Measurements from ENCODE around the gene SPATA25.

Gene SPATA25

GRCh38 chr20:45896641-45897161, 9.3 kb upstream of the SPATA25 start:
- no peak for DNase-seq (ENCODE audit: low read depth)
- TF ChIP-seq MYC (IDR thresholded peaks at IDR 0.05; ENCODE audit: low read depth, low read length) (no peak), POLR2A (IDR thresholded peaks at IDR 0.05; ENCODE audit: extremely low read depth, insufficient read length) (no peak)
- TF ChIP-seq, protein P1, sequence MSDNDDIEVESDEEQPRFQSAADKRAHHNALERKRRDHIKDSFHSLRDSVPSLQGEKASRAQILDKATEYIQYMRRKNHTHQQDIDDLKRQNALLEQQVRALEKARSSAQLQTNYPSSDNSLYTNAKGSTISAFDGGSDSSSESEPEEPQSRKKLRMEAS (IDR thresholded peaks at IDR 0.05; ENCODE audit: low read depth, low read length): no peak
- TF ChIP-seq, protein P2, sequence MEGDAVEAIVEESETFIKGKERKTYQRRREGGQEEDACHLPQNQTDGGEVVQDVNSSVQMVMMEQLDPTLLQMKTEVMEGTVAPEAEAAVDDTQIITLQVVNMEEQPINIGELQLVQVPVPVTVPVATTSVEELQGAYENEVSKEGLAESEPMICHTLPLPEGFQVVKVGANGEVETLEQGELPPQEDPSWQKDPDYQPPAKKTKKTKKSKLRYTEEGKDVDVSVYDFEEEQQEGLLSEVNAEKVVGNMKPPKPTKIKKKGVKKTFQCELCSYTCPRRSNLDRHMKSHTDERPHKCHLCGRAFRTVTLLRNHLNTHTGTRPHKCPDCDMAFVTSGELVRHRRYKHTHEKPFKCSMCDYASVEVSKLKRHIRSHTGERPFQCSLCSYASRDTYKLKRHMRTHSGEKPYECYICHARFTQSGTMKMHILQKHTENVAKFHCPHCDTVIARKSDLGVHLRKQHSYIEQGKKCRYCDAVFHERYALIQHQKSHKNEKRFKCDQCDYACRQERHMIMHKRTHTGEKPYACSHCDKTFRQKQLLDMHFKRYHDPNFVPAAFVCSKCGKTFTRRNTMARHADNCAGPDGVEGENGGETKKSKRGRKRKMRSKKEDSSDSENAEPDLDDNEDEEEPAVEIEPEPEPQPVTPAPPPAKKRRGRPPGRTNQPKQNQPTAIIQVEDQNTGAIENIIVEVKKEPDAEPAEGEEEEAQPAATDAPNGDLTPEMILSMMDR (IDR thresholded peaks at IDR 0.05; ENCODE audit: low read depth, low read length): no peak
- no peak overlapping the region for H3K4me3 ChIP-seq (ENCODE audit: low read depth, low read length)

DNA sequence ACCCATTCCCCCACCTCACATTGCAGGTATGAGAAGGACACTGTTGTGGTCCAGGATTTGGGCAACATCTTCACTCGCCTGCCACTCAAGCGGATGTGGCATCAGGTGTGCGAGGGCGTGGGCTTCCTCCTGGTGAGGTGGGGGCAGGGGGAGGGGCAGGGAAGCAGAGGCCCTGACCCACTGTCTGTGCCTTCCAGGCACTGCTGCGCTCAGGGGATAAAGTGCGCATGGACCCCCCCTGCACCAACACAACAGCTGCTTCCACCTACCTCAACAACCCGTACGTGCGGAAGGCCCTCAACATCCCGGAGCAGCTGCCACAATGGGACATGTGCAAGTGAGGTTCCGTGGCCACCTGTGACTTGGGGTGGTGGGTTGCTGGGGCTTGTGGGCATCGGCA, 7.4 kb upstream of the SPATA25 start:
- H3K4me3 ChIP-seq (ENCODE audit: low read depth, low read length): no peak overlapping the region
- TF ChIP-seq, protein P1 (IDR thresholded peaks at IDR 0.05; ENCODE audit: low read depth, low read length): no peak
- peak; percentile 14 for TF ChIP-seq POLR2A (IDR thresholded peaks at IDR 0.05; ENCODE audit: extremely low read depth, insufficient read length)
- no peak for DNase-seq (ENCODE audit: low read depth)

- no peak for DNase-seq (ENCODE audit: low read depth)
- H3K4me3 ChIP-seq (ENCODE audit: low read depth, low read length): no peak overlapping the region
- TF ChIP-seq MYC (IDR thresholded peaks at IDR 0.05; ENCODE audit: low read depth, low read length): no peak
- TF ChIP-seq, protein P2 (IDR thresholded peaks at IDR 0.05; ENCODE audit: low read depth, low read length): no peak
- TF ChIP-seq, protein P1 (IDR thresholded peaks at IDR 0.05; ENCODE audit: low read depth, low read length): no peak
- no peak for TF ChIP-seq POLR2A (IDR thresholded peaks at IDR 0.05; ENCODE audit: extremely low read depth, insufficient read length)
These were observed 6.4 kb upstream of the SPATA25 start for GRCh38 chr20:45893831-45894230.

DNA sequence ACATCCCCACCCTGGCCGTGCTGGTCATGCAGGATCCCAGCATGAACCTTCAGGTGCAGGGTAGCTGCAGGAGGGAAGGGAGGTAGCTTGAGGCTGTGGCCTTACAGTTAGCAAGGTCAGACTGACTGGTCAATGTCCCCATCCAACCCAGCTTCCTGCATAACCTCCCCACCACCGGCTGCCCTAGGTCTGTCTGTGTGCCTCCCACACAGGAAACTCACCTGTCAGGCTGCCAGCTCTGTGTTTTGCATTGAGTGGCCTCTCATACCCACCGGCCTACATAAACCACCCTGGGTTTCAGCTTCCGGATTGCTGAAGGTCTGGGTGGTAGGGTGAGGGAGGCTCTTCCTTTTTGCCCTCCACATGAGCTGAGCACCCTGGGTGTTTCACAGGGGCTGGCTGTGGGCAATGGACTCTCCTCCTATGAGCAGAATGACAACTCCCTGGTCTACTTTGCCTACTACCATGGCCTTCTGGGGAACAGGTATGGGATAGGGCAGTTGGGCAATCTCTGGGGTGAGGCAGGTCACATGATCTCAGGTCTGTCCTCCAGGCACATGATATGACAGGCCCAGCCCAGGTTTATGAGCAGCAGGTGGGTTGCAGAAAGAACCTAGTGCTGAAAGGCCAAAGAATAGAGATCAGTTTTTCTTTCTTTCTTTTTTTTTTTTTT, 5.5 kb upstream of the SPATA25 start:
- peak overlapping the region; percentile 74 for H3K4me3 ChIP-seq (ENCODE audit: low read depth, low read length)
- peak; percentile 44 for DNase-seq (ENCODE audit: low read depth)
- no peak for TF ChIP-seq POLR2A (IDR thresholded peaks at IDR 0.05; ENCODE audit: extremely low read depth, insufficient read length)

GRCh38 chr20:45892049-45892825, 4.8 kb upstream of the SPATA25 start:
- peak; percentile 72 for DNase-seq (ENCODE audit: low read depth)
- peak overlapping the region; percentile 74 for H3K4me3 ChIP-seq (ENCODE audit: low read depth, low read length)
- TF ChIP-seq MYC (IDR thresholded peaks at IDR 0.05; ENCODE audit: low read depth, low read length) (0 out of 2 replicates have a peak, but pooled peaks have one; percentile 3), POLR2A (IDR thresholded peaks at IDR 0.05; ENCODE audit: extremely low read depth, insufficient read length) (peak; percentile 10)
- TF ChIP-seq, protein P1 (IDR thresholded peaks at IDR 0.05; ENCODE audit: low read depth, low read length): no peak; the same call in 1 of the 2 replicates
- TF ChIP-seq, protein P2 (IDR thresholded peaks at IDR 0.05; ENCODE audit: low read depth, low read length): peak; percentile 23

DNA sequence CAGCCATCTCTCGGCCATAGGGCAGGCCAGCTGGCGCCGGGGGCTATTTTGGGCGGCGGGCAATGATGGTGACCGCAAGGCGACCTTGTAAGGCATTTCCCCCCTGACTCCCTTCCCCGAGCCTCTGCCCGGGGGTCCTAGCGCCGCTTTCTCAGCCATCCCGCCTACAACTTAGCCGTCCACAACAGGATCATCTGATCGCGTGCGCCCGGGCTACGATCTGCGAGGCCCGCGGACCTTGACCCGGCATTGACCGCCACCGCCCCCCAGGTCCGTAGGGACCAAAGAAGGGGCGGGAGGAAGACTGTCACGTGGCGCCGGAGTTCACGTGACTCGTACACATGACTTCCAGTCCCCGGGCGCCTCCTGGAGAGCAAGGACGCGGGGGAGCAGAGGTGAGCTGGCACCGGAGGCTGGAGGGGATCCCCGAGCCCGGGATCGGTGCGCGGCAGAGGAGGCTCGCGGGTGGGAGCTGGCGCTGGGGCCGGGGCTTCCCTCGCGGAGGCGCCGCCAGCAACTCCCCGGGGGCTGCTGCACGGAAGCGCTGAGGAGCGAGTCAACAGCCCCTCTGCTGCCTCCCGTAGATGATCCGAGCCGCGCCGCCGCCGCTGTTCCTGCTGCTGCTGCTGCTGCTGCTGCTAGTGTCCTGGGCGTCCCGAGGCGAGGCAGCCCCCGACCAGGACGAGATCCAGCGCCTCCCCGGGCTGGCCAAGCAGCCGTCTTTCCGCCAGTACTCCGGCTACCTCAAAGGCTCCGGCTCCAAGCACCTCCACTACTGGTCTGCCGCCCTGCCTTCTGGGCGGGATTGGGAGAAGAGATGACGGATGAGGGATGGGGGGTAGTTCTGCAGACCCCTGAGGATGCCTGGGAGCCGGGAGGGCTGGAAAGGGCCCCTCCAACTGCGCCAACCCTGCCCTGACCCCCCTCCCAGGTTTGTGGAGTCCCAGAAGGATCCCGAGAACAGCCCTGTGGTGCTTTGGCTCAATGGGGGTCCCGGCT, 3.9 kb upstream of the SPATA25 start, which contains the start of the genes CTSA and NEURL2:
Gene CTSA, plus strand, starts transcription at position 351 of the 999 bp plus-strand sequence. Its CDS starts 234 bp downstream, at position 585.
Gene NEURL2, minus strand, starts transcription at position 224 of the 999 bp plus-strand sequence. Its CDS starts 217 bp downstream, at position 7.
- TF ChIP-seq, protein P2 (IDR thresholded peaks at IDR 0.05; ENCODE audit: low read depth, low read length): no peak
- TF ChIP-seq POLR2A (IDR thresholded peaks at IDR 0.05; ENCODE audit: extremely low read depth, insufficient read length): peak; percentile 51
- TF ChIP-seq, protein P1 (IDR thresholded peaks at IDR 0.05; ENCODE audit: low read depth, low read length): peak; percentile 99
- TF ChIP-seq MYC (IDR thresholded peaks at IDR 0.05; ENCODE audit: low read depth, low read length): peak; percentile 89
- H3K4me3 ChIP-seq (ENCODE audit: low read depth, low read length): peak within 1 kb of the TSS; percentile 74
- DNase-seq (ENCODE audit: low read depth): peak; percentile 94

All from NB4 (cell line).